ENCODE data around the gene SLC17A9.
A peak's percentile ranks its signal among the peaks of the same experiment; 100 is the strongest.
"Not testable (repeated sequence)": the region's sequence is repeated elsewhere in the genome, so short reads cannot be mapped to it uniquely, and the experiment has no call there.

Gene SLC17A9

DNA sequence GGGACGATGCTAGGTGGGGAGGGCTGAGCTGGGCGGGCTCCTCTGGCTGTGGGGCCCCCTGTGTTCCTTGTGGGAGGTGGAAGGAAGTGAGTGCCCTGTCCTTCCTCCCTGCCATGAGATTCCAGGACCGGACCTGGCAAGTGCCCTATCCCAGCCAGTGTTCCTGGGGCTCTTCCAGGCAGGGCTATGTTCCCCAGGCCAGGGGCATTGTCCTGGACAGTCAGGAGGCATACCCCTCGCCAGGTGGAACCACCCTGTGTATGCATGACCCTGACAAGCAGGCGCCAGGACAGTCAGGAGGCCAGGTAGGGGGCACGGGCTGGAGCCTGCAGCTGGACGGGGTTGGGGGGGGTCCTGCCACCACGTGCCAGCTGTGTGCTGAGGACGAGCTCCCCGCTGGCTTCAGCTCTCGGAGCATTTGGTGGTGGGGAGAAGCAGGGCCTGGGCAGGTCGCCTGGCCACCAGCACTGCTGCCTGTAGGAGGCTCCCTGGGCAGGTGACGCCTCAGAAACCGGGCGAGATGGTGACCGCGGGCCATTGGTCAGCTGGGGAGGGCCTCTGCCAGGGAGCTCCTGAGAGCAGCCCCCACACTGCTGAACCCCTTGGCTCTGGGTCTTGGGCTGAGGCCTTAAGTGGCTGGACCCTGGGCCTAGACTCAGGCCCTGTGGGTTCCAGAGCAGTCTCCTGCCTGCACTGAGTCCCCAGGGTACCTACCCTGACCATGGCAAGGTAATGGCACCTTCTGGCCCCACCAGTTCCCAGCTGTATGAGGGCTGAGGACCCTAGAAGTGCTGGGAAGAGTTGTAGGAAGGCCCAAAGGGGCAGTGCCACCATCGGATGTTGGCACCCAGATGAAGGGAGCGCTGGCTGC is 694 bp downstream of the SLC17A9 start:
- no peaks in the 10 kb centered on the region for H3K27me3 Mint-ChIP-seq (ENCODE audit: low read depth)
- peaks cover 27% of the 10 kb centered on the region for H3K36me3 Mint-ChIP-seq (ENCODE audit: low read depth)
- peak overlapping the region; percentile 62 for H3K27ac Mint-ChIP-seq
- no peak for DNase-seq (ENCODE audit: low spot score)
- H3K9me3 Mint-ChIP-seq = no peaks in the 10 kb centered on the region
- peak overlapping the region; percentile 82 for H3K4me3 Mint-ChIP-seq
- peaks cover 8% of the 10 kb centered on the region for H3K4me1 Mint-ChIP-seq (ENCODE audit: low read depth)

DNA sequence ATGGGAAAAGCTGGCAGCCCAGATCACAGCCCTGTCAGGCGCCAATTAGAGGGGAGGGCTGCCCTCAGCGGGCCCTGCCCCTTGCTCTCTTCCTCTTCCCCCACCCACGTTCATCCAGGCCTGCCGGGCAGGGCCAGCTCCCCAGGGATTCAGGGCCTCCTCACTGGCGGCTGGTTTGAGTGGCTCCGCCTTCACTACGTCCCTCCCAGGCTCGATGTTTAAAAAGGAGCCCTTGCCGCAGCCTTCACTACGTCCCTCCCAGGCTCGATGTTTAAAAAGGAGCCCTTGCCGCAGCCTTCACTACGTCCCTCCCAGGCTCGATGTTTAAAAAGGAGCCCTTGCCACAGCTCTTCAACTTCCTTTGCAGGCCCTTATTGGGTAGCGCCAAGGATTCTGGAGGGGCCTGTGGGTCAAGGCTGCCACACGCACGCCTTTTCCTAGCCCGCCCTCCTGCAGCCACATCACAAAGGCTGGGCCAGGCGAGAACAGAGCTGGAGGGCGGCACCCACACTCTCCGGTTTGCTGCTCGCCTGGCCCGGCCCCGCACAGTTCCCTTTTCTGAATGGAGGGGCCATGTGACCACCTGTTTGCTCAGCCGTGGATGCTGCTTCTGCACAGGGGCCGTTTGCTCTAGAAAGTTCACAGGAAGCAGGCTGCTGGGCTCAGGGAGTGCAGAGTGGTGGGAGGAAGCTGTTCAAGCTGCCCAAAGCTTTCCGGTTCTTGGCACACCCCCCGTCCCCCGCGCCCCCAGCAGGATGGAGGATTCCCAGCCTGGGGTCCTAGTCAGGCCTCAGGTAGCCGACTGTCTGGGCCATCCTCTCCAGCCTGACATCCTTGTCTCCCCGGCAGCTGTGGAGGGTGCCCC is 1.6 kb downstream of the SLC17A9 start:
- H3K36me3 Mint-ChIP-seq (ENCODE audit: low read depth) = peaks cover 19% of the 10 kb centered on the region
- H3K4me3 Mint-ChIP-seq = peak overlapping the region; percentile 82
- peak overlapping the region; percentile 93 for H3K27ac Mint-ChIP-seq
- H3K4me1 Mint-ChIP-seq (ENCODE audit: low read depth) = peaks cover 8% of the 10 kb centered on the region
- no peaks in the 10 kb centered on the region for H3K9me3 Mint-ChIP-seq
- no peaks in the 10 kb centered on the region for H3K27me3 Mint-ChIP-seq (ENCODE audit: low read depth)
- peak; percentile 52 for DNase-seq (ENCODE audit: low spot score)

DNA sequence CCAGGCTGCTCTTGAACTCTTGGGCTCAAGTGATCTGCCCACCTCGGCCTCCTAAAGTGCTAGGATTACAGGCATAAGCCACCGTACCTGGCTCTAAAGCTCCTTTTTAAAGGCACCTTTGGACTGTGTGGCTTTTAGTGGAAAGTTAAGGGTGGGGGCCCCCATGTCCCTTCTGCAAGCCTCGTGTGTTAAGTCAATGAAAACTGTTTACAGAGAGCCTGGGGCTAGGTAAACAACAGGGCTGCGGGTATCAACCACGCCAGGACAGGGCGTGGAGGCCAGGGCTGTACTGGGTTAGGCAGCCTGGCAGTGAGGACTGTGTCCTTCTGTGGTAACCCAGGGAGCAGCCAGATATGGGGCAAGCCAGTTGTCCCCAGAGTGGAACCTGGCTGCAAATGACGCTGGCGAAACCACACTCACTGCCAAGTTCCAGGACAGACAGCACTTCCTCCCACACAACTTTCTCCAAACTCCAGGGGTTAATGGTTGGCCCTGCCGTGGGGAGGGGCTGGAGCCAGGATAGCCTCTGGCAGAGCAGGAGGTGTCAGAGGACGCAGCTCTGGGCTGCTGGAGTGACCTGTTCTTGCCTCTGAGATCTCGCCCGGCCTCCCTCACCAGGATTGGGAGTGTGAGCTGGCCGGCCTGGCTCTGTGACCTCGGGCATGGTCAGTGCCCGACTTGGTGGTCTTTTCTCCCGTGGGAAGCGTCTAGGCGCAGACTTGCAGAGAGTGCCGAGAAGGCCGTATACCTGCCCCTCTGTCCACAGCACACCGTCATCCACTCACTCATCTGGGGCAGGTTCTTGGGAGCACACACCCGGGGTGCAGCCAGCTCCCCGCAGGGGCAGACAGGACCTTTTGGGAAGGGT is 3.2 kb downstream of the SLC17A9 start:
- Mint-ChIP-seq H3K9me3 (no peaks in the 10 kb centered on the region), H3K36me3 (ENCODE audit: low read depth) (peaks cover 2% of the 10 kb centered on the region), H3K27ac (no peak overlapping the region), H3K4me3 (no peak overlapping the region), H3K4me1 (ENCODE audit: low read depth) (peaks cover 11% of the 10 kb centered on the region), H3K27me3 (ENCODE audit: low read depth) (no peaks in the 10 kb centered on the region)
- DNase-seq (ENCODE audit: low spot score) = no peak

DNA sequence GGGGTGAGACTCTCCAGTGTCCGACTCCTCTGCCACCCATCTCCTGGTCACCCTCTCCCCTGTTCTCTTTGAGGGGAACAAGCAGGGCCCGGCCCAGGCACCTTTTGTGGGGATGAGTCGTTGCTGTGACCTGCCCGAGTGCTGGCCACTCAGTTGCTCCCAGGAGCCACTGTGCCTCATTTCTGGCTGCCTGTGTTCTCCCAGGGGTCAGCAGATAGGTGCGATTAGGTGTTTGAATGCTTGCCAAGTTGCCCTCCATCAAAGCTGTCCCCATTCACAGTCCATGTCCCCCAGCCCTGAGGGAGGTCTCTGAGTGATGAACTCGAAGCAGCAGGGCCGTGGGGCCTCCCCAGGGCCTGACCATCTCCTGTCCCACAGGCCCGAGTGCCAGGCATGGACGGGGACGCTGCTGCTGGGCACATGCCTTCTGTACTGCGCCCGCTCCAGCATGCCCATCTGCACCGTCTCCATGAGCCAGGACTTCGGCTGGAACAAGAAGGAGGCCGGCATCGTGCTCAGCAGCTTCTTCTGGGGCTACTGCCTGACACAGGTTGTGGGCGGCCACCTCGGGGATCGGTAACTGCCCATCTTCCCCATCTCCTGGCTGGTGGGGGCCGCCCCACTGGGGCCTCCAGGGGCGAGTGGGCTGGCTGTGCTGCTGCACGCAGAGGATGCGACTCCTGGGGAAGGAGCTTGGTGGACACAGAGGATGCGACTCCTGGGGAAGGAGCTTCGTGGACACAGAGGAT is 4.1 kb downstream of the SLC17A9 start:
- Mint-ChIP-seq H3K27me3 (ENCODE audit: low read depth) (no peaks in the 10 kb centered on the region), H3K9me3 (no peaks in the 10 kb centered on the region), H3K4me3 (no peak overlapping the region), H3K36me3 (ENCODE audit: low read depth) (no peaks in the 10 kb centered on the region), H3K27ac (no peak overlapping the region), H3K4me1 (ENCODE audit: low read depth) (peaks cover 11% of the 10 kb centered on the region)
- no peak for DNase-seq (ENCODE audit: low spot score)

DNA sequence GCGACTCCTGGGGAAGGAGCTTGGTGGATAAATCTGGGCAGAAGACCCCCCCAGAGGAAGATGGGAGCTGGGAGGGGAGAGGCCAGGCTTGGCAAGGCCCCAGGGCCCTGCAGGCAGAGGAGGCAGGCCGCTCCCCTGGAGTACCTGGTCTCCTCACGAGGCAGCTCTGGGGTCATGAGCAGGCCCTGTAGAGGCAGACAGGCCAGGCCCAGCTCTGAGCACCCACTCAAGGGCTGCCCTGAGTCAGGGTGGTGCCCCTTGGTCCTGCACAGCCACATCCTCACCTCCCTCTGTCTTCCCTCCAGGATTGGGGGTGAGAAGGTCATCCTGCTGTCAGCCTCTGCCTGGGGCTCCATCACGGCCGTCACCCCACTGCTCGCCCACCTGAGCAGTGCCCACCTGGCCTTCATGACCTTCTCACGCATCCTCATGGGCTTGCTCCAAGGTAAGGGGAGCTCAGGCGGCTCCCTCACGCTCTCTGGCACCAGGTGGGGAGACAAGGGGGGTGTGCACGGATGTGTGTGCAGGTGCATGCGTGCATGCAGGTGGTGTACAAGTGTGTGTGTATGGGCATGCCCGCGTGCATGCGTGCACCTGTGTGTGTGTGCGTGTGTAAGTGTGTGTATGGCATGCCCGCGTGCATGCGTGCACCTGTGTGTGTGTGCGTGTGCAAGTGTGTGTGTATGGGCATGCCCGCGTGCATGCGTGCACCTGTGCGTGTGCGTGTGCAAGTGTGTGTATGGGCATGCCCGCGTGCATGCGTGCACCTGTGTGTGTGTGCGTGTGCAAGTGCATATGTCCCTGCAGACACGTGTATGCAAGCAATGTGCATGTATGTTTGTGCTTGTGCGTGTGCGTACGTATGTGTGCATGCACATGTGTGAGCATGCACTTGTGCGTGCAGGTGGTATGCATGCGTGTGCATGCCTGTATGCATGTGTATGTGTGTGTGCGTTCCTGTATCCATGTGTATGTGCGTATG is 4.9 kb downstream of the SLC17A9 start:
- H3K9me3 Mint-ChIP-seq = no peaks in the 10 kb centered on the region
- H3K36me3 Mint-ChIP-seq (ENCODE audit: low read depth) = no peaks in the 10 kb centered on the region

DNA sequence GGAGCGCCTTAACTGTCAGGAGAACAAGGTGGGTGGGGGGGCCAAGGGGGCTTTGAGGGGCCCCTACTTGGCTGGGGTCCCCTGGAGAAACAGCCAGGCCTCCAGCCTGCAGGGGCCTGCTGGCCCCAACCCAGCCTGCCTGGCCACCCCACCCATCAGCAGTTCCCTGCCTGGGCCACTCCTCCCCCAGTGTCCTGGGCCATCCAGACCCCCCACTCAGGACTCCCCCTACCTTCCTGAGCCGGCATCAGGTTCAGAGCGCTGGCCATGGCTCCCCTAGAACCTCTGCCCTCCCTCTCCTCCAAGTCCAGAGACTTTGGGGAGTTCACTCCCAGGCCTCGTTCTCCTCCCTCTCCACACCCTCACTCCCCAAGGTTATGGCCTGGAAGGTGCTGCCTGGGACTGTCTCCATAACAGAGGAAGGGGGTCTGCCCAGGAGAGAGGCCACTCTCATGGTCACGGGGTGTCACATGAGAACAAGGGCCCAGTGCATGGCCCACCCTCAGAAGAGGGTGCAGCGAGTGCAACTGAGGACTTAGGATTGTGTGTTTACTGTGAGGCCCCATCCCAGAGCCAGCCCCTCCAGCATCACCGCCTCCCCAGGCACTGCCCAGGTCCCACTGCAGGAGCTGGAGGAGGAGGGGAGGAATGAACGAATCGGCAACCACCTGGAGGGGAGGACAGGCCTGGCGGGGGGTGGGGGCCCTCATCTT is 6.0 kb downstream of the SLC17A9 start:
- H3K9me3 Mint-ChIP-seq = no peaks in the 10 kb centered on the region
- H3K27ac Mint-ChIP-seq = no peak overlapping the region

More for the DNA sequence above, 4.9 kb downstream of the SLC17A9 start:
- Mint-ChIP-seq H3K4me3 (no peak overlapping the region), H3K4me1 (ENCODE audit: low read depth) (peaks cover 8% of the 10 kb centered on the region), H3K27me3 (ENCODE audit: low read depth) (no peaks in the 10 kb centered on the region), H3K27ac (no peak overlapping the region)
- DNase-seq (ENCODE audit: low spot score) = no peak

DNA sequence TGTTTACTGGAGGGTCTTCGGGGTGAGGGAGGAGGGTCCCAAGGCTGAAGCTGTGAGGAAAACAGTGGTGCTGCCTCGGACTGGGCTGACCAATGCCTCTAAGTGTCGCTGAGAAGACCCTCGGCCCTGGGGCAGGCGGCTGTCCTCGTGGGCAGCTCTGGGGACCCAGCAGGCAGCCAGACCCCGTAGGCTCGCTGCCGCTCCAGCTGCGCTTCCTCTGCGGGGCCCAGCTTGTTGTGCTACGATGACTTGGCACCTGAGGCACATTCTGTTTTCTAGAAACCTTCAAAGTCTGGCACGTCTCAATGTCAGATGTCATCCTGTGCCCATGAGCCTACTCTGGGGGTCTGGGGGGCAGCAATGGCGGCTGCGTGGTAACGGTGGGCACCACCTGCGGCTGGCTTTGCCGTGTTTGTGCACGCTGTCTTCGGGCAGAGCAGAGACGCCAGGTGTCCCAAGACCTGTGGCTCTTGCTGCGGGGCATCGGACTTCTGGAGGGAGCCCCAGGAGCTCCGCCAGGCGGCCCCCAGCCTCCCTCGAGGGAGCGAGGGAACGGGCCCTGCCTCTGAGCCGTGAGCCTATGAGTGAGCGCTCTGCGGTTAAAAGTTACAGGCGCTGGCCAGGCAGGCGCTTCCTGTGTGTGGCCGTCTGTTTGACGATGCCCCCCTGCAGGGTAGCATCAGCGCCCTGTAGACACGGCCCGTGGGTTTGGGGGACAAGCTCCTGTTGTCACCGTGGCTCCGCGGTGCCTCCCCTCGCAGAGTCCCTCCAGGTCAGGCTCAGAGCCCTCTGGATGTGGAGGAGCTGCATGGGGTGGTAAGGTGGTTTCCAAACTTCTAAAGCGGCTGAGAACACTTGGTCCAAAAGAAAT is 6.8 kb downstream of the SLC17A9 start:
- H3K4me1 Mint-ChIP-seq (ENCODE audit: low read depth) = peaks cover 4% of the 10 kb centered on the region
- H3K27ac Mint-ChIP-seq = no peak overlapping the region
- DNase-seq (ENCODE audit: low spot score) = no peak
- H3K9me3 Mint-ChIP-seq = no peaks in the 10 kb centered on the region
- no peaks in the 10 kb centered on the region for H3K27me3 Mint-ChIP-seq (ENCODE audit: low read depth)
- no peak overlapping the region for H3K4me3 Mint-ChIP-seq
- H3K36me3 Mint-ChIP-seq (ENCODE audit: low read depth) = no peaks in the 10 kb centered on the region

More for the DNA sequence above, 6.0 kb downstream of the SLC17A9 start:
- DNase-seq (ENCODE audit: low spot score) = no peak
- H3K4me3 Mint-ChIP-seq = no peak overlapping the region
- H3K36me3 Mint-ChIP-seq (ENCODE audit: low read depth) = no peaks in the 10 kb centered on the region
- no peaks in the 10 kb centered on the region for H3K27me3 Mint-ChIP-seq (ENCODE audit: low read depth)
- peaks cover 8% of the 10 kb centered on the region for H3K4me1 Mint-ChIP-seq (ENCODE audit: low read depth)

DNA sequence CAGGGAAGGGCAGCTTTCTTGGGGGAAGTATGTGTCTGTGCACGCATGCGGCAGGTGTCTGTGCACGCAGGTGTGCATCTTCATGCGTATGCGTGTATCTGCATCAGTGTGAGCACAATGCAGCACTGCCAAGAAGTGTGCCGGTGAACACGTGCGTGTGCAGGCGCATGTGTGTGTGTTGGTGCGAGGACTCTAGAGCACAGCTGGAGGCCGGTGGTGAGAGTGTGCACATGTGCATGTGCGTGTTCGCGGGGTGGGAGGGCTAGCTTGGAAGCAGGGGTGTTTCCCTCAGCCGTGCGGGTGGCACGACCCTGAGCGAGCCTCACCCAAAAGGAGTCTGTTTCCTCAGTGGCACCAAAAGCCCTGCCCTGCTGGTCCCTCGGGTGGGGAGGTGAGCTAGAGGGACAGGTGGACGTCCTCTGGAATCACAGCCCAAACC is 7.5 kb downstream of the SLC17A9 start:
- Mint-ChIP-seq H3K36me3 (ENCODE audit: low read depth) (no peaks in the 10 kb centered on the region), H3K27me3 (ENCODE audit: low read depth) (no peaks in the 10 kb centered on the region), H3K4me1 (ENCODE audit: low read depth) (peaks cover 4% of the 10 kb centered on the region), H3K4me3 (no peak overlapping the region), H3K27ac (no peak overlapping the region), H3K9me3 (no peaks in the 10 kb centered on the region)
- no peak for DNase-seq (ENCODE audit: low spot score)

DNA sequence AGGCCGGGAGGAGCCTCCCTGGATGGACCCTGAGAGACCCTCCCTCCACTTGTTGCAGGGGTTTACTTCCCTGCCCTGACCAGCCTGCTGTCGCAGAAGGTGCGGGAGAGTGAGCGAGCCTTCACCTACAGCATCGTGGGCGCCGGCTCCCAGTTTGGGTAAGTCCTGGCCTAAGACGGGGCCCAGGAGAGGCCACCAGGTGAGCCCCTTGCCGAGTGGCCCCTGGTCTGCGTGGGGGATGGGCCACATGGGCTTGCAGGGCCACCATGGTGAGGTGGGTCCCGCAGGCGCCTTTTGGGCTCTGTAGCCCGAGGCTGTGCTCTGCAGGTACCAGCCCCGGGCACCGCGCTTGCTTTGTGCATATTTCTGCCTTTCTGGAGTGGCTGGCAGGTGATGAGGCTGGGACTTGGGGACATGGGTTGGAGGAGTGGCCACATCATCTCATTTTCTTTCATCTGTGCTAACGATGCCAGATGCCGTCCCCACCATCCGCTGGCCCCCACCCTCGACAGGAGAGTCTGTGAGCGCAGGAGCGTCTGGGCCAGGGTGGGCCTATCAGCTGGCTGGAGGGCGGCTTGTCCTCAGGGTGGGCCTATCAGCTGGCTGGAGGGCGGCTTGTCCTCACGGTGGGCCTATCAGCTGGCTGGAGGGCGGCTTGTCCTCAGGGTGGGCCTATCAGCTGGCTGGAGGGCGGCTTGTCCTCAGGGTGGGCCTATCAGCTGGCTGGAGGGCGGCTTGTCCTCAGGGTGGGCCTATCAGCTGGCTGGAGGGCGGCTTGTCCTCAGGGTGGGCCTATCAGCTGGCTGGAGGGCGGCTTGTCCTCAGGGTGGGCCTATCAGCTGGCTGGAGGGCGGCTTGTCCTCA is 8.2 kb downstream of the SLC17A9 start:
- not testable (repeated sequence) for DNase-seq (ENCODE audit: low spot score); H3K4me1 Mint-ChIP-seq (ENCODE audit: low read depth); H3K9me3 Mint-ChIP-seq; H3K36me3 Mint-ChIP-seq (ENCODE audit: low read depth); H3K27me3 Mint-ChIP-seq (ENCODE audit: low read depth); H3K27ac Mint-ChIP-seq; H3K4me3 Mint-ChIP-seq

DNA sequence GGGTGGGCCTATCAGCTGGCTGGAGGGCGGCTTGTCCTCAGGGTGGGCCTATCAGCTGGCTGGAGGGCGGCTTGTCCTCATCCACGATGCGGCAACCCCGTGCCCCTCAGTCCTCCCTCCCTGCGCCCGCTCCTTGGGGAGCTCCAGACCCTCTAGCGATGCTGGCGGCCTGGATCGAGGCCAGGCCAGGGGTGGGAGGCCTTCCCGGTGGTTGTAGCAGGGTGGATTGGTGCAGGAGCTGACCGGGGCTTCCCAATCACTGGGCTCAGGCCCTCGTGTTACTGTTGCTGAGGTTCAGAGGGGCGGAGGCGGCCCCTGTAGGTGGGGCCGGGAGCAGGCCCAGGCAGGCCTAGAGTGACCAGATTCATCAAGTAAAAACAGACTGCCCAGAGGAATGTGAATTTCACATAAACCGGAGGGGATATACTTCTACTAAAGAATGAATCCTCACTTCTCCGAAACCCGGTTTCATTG is 8.8 kb downstream of the SLC17A9 start:
- DNase-seq (ENCODE audit: low spot score) = no peak
- H3K36me3 Mint-ChIP-seq (ENCODE audit: low read depth) = no peaks in the 10 kb centered on the region
- no peak overlapping the region for H3K4me3 Mint-ChIP-seq
- H3K4me1 Mint-ChIP-seq (ENCODE audit: low read depth) = peaks cover 4% of the 10 kb centered on the region
- H3K27me3 Mint-ChIP-seq (ENCODE audit: low read depth) = no peaks in the 10 kb centered on the region
- no peak overlapping the region for H3K27ac Mint-ChIP-seq
- no peaks in the 10 kb centered on the region for H3K9me3 Mint-ChIP-seq
